HEK293 (cell line): ENCODE measurements around the gene C17orf50.

Experiments
- CTCF ChIA-PET: fragments of 350-600 bp; formaldehyde crosslinking; extraction: SDS; loops from one replicate; lab custom pipeline; 2021; ENCODE audit warnings: antibody characterized with exemption; lab: Yijun Ruan, JAX
- POLR2A ChIA-PET: fragments of 300-600 bp; formaldehyde crosslinking; extraction: SDS; loops from one replicate; lab custom pipeline; 2020; ENCODE audit warnings: antibody characterized with exemption, inconsistent platforms; lab: Yijun Ruan, JAX
- H3K27ac ChIP-seq: fragments of 200-500 bp; sonication (Bioruptor generic); 2 replicates; pipeline ENCODE4 v1.5.1; 2014; ENCODE audit warnings: low read depth, low read length, control low read depth, inconsistent platforms; ENCODE audit errors: extremely low read depth
- H3K36me3 ChIP-seq, 2 experiments: fragments of 200-500 bp in 1 of 2; sonication (Bioruptor generic) in 1 of 2; 1 replicate in 1 of 2; 2 replicates in 1 of 2; pipeline ENCODE4 v1.5.1; 2014 to 2017; ENCODE audit warnings: inconsistent platforms in 2 of 2, low read length in 2 of 2; ENCODE audit not compliant: control insufficient read depth in 2 of 2, insufficient read depth in 1 of 2
- H3K4me1 ChIP-seq: fragments of 200-500 bp; sonication (Bioruptor generic); 2 replicates; pipeline ENCODE4 v1.5.1; 2014; ENCODE audit warnings: mild to moderate bottlenecking, low read length, inconsistent platforms; ENCODE audit not compliant: control insufficient read depth, insufficient read depth
- H3K4me3 ChIP-seq: 2 replicates; pipeline ENCODE4 v1.5.1; 2011; ENCODE audit warnings: low read depth, mild to moderate bottlenecking, control low read depth, low read length, moderate library complexity
- H3K9me3 ChIP-seq: fragments of 200-500 bp; sonication (Bioruptor generic); 2 replicates; pipeline ENCODE4 v1.5.1; 2014; ENCODE audit warnings: low read depth, low read length, inconsistent platforms; ENCODE audit not compliant: control insufficient read depth, insufficient read depth
- GFI1B ChIP-seq: fragments of 450-650 bp; formaldehyde crosslinking; IDR thresholded peaks from 2 replicates; pipeline ENCODE4 v1.5.1; 2016; ENCODE audit warnings: missing biosample characterization, missing genetic modification characterization
- REPIN1 ChIP-seq: fragments of 450-650 bp; formaldehyde crosslinking; IDR thresholded peaks from 2 replicates; pipeline ENCODE4 v1.5.1; 2017; ENCODE audit warnings: missing biosample characterization, missing genetic modification characterization, low read depth
- SETDB1 ChIP-seq: IDR thresholded peaks from one replicate; pipeline ENCODE4 v1.6.1; 2017; ENCODE audit warnings: mild to moderate bottlenecking, low read length, moderate library complexity, mixed read lengths; ENCODE audit not compliant: insufficient read length
- YY2 ChIP-seq: fragments of 450-650 bp; formaldehyde crosslinking; IDR thresholded peaks from 2 replicates; pipeline ENCODE4 v1.5.1; 2016; ENCODE audit warnings: missing biosample characterization, missing genetic modification characterization
- ZNF184 ChIP-seq: fragments of 450-650 bp; IDR thresholded peaks from 2 replicates; pipeline ENCODE4 v1.5.1; 2018; ENCODE audit warnings: missing biosample characterization, mild to moderate bottlenecking, missing genetic modification characterization
- ZNF311 ChIP-seq: fragments of 450-650 bp; formaldehyde crosslinking; IDR thresholded peaks from 2 replicates; pipeline ENCODE4 v1.5.1; 2017; ENCODE audit warnings: missing biosample characterization, missing genetic modification characterization, borderline replicate concordance
- ZNF324 ChIP-seq: fragments of 450-650 bp; formaldehyde crosslinking; IDR thresholded peaks from 2 replicates; pipeline ENCODE4 v1.5.1; 2016; ENCODE audit warnings: missing biosample characterization, missing genetic modification characterization
- ZNF544 ChIP-seq: fragments of 450-650 bp; formaldehyde crosslinking; IDR thresholded peaks from 2 replicates; pipeline ENCODE4 v1.5.0; 2017; ENCODE audit warnings: missing biosample characterization, missing genetic modification characterization
- ZNF596 ChIP-seq: fragments of 450-650 bp; IDR thresholded peaks from 2 replicates; pipeline ENCODE4 v1.5.0; 2018; ENCODE audit warnings: missing biosample characterization, mild to moderate bottlenecking, missing genetic modification characterization, moderate library complexity
- ZNF624 ChIP-seq: fragments of 450-650 bp; formaldehyde crosslinking; IDR thresholded peaks from 2 replicates; pipeline ENCODE4 v1.5.1; 2017; ENCODE audit warnings: missing biosample characterization, missing genetic modification characterization
- ZNF664 ChIP-seq: fragments of 450-650 bp; formaldehyde crosslinking; IDR thresholded peaks from 2 replicates; pipeline ENCODE4 v1.5.1; 2016; ENCODE audit warnings: missing biosample characterization, missing genetic modification characterization
- ZNF677 ChIP-seq: fragments of 450-650 bp; IDR thresholded peaks from 2 replicates; pipeline ENCODE4 v1.5.0; 2018; ENCODE audit warnings: missing biosample characterization, mild to moderate bottlenecking, missing genetic modification characterization, moderate library complexity
- ZNF701 ChIP-seq: fragments of 450-650 bp; formaldehyde crosslinking; IDR thresholded peaks from 2 replicates; pipeline ENCODE4 v1.5.1; 2016; ENCODE audit warnings: missing biosample characterization, missing genetic modification characterization
- TF ChIP-seq, protein P1 (sequence below): fragments of 450-650 bp; formaldehyde crosslinking; IDR thresholded peaks from 2 replicates; pipeline ENCODE4 v1.5.1; 2017; ENCODE audit warnings: missing biosample characterization, missing genetic modification characterization
- TF ChIP-seq, protein P2 (sequence below): fragments of 450-650 bp; formaldehyde crosslinking; IDR thresholded peaks from 2 replicates; pipeline ENCODE4 v1.5.1; 2016; ENCODE audit warnings: missing biosample characterization, missing genetic modification characterization, borderline replicate concordance
- TF ChIP-seq, protein P3 (sequence below): fragments of 450-650 bp; formaldehyde crosslinking; IDR thresholded peaks from 2 replicates; pipeline ENCODE4 v1.5.1; 2016; ENCODE audit warnings: missing biosample characterization, missing genetic modification characterization

The C17orf50 gene

DNA sequence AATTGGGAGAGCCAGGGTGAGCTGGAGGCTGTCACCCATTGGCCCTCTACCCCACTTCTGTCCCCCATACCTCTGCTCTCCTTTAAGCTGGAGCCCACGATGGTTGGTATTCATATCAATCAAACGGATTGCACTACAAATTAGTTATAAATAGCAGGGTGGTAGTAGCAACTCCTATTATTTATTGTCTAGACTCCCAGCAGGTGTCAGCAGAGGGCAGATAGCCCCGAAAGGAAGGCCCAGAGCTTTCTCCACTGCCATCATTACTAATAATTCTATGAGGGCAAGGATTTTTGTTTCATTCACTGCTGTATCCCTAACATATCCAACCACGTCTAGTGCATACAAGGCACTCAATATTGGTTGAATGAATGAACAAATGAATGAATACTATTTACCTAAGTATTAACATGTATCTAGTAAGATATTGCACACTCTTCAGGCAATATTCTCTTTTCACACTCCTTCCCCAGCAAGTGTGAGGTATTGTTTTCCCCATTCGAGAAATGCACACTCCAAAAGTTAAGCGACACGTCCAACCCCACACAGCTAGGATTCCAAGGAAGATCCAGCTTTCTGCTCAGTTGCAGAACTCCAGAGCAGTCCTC is 6.3 kb downstream of the C17orf50 start (continued):
- TF ChIP-seq, protein P1, sequence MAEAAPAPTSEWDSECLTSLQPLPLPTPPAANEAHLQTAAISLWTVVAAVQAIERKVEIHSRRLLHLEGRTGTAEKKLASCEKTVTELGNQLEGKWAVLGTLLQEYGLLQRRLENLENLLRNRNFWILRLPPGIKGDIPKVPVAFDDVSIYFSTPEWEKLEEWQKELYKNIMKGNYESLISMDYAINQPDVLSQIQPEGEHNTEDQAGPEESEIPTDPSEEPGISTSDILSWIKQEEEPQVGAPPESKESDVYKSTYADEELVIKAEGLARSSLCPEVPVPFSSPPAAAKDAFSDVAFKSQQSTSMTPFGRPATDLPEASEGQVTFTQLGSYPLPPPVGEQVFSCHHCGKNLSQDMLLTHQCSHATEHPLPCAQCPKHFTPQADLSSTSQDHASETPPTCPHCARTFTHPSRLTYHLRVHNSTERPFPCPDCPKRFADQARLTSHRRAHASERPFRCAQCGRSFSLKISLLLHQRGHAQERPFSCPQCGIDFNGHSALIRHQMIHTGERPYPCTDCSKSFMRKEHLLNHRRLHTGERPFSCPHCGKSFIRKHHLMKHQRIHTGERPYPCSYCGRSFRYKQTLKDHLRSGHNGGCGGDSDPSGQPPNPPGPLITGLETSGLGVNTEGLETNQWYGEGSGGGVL, result no peak
- TF ChIP-seq ZNF311 (no peak), ZNF184 (tag by site-specific recombination) (no peak), ZNF664 (no peak), ZNF624 (tag by site-specific recombination) (no peak)
- TF ChIP-seq, protein P2, sequence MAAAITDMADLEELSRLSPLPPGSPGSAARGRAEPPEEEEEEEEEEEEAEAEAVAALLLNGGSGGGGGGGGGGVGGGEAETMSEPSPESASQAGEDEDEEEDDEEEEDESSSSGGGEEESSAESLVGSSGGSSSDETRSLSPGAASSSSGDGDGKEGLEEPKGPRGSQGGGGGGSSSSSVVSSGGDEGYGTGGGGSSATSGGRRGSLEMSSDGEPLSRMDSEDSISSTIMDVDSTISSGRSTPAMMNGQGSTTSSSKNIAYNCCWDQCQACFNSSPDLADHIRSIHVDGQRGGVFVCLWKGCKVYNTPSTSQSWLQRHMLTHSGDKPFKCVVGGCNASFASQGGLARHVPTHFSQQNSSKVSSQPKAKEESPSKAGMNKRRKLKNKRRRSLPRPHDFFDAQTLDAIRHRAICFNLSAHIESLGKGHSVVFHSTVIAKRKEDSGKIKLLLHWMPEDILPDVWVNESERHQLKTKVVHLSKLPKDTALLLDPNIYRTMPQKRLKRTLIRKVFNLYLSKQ, result no peak

DNA sequence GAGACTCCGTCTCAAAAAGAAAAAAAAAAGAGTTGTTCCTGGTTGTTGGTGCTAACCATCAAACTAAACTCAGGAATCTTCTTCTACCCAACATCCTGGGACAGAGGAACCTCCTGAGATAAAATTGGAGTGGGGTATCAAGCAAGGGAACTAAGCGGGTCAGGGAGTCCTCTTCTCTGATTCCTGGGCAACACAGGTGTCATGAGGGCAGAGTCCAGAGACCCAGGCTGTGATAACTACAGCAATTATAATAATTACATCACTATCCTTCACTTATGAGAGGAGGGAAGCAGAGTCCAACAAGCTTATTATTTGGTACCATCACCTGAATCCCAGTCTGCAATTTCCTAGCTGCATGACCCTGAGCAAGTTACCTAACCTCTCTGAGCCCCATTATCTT is 8.1 kb downstream of the C17orf50 start:
- H3K27ac ChIP-seq, result no peak overlapping the region
- H3K9me3 ChIP-seq, result no peaks in the 10 kb centered on the region
- H3K4me1 ChIP-seq, result no peaks in the 10 kb centered on the region; the same call in 1 of the 2 replicates
- CTCF ChIA-PET, result interaction anchor here (0.6 to 6.2 kb wide), 9 partner anchors 14 to 146 kb away, joined by 3 to 53 read pairs (median 4); partner anchors contain the start of gene TAF15
- POLR2A ChIA-PET, result interaction anchor here (1.3 to 1.5 kb wide), 2 partner anchors 18 to 40 kb away, joined by 5 to 7 read pairs; partner anchors contain the start of gene TAF15
- no peak overlapping the region for H3K4me3 ChIP-seq
- no peaks in the 10 kb centered on the region for H3K36me3 ChIP-seq
- TF ChIP-seq ZNF324, result no peak
- no peak for TF ChIP-seq SETDB1
- TF ChIP-seq ZNF596 (tag by site-specific recombination), result no peak
- no peak for TF ChIP-seq ZNF677 (tag by site-specific recombination)
- no peak for TF ChIP-seq ZNF701 (tag by site-specific recombination)
- TF ChIP-seq GFI1B (tag by site-specific recombination), result no peak
- no peak for TF ChIP-seq REPIN1 (tag by site-specific recombination)
- no peak for TF ChIP-seq YY2 (tag by site-specific recombination)
- TF ChIP-seq ZNF544, result no peak
- TF ChIP-seq, all 188 proteins: peak for 0

DNA sequence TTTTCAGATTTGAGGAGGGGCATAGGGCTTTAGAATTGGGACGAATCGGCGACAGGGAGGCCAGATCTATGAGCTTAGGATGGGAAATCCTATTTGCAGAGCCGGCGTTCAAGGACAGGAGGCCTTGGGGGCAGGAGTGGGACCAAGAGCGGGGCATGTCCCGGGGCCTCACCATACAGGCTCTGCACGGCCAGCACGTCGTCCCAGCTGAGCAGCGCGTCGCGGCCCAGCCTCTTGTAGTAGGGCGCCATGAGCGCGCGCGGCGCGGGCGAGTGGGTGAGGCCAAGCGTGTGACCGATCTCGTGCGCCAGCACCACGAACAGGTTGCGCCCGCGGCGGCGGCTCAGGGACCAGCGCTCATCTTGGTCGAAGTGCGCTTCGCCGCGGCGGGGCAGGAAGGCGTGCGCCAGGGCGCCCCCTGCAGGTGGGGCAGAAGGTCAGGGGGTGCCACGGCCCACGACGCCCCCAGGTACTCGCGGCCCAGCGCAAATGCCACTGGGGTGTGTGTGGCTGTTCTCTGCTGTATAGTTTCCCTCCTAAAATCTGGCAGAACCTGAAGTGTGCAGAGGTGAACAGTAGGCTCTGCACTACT is 9.3 kb downstream of the C17orf50 start:
- Histone ChIP-seq H3K27ac (no peak overlapping the region), H3K4me3 (no peak overlapping the region), H3K4me1 (peaks cover 8% of the 10 kb centered on the region; the same call in 1 of the 2 replicates), H3K36me3 (no peaks in the 10 kb centered on the region), H3K9me3 (no peaks in the 10 kb centered on the region)
- ChIA-PET POLR2A (interaction anchor here (0.8 to 1.5 kb wide), 3 partner anchors 27 to 39 kb away, joined by 4 to 7 read pairs (median 5); partner anchors contain the start of gene TAF15), CTCF (interaction anchor here (0.5 to 3.8 kb wide), 12 partner anchors 8 to 1378 kb away, joined by 3 to 20 read pairs (median 4); partner anchors contain the start of gene TAF15)
- TF ChIP-seq, protein P3, sequence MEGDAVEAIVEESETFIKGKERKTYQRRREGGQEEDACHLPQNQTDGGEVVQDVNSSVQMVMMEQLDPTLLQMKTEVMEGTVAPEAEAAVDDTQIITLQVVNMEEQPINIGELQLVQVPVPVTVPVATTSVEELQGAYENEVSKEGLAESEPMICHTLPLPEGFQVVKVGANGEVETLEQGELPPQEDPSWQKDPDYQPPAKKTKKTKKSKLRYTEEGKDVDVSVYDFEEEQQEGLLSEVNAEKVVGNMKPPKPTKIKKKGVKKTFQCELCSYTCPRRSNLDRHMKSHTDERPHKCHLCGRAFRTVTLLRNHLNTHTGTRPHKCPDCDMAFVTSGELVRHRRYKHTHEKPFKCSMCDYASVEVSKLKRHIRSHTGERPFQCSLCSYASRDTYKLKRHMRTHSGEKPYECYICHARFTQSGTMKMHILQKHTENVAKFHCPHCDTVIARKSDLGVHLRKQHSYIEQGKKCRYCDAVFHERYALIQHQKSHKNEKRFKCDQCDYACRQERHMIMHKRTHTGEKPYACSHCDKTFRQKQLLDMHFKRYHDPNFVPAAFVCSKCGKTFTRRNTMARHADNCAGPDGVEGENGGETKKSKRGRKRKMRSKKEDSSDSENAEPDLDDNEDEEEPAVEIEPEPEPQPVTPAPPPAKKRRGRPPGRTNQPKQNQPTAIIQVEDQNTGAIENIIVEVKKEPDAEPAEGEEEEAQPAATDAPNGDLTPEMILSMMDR, result peak; percentile 38; the same call in 1 of the 2 replicates
- TF ChIP-seq ZNF311, result no peak
